OCI-LY1 (cell line): ENCODE measurements around the gene MIF4GD.

ENCODE experiments used
- H2AFZ ChIP-seq: fragments of 200-600 bp; sonication (generic), shearing (Covaris generic); 2 replicates; pipeline ENCODE4 v1.6.0; 2014; ENCODE audit warnings: antibody characterized with exemption, mild to moderate bottlenecking, low read length
- H3F3A ChIP-seq: fragments of 200-600 bp; sonication (generic), shearing (Covaris generic); 2 replicates; pipeline ENCODE4 v1.6.0; 2014; ENCODE audit warnings: mild to moderate bottlenecking, antibody characterized with exemption, low read length, moderate library complexity; ENCODE audit not compliant: insufficient read depth
- H3K27ac ChIP-seq: fragments of 200-600 bp; sonication (generic); 2 replicates; pipeline ENCODE4 v1.5.1; 2014; ENCODE audit warnings: low read length, mixed run types, mild to moderate bottlenecking, low read depth; ENCODE audit not compliant: poor library complexity, severe bottlenecking
- H3K27me3 ChIP-seq: fragments of 200-600 bp; sonication (generic); 2 replicates; pipeline ENCODE4 v1.6.0; 2014; ENCODE audit warnings: antibody characterized with exemption, mild to moderate bottlenecking, low read length, moderate library complexity; ENCODE audit not compliant: insufficient read depth
- H3K36me3 ChIP-seq: fragments of 200-600 bp; sonication (generic); 2 replicates; pipeline ENCODE4 v1.6.1; 2014; ENCODE audit warnings: mild to moderate bottlenecking, antibody characterized with exemption, low read length, moderate library complexity, mixed read lengths; ENCODE audit not compliant: insufficient read depth
- H3K4me1 ChIP-seq: fragments of 200-600 bp; sonication (generic); 2 replicates; pipeline ENCODE4 v1.5.1; 2014; ENCODE audit warnings: mild to moderate bottlenecking, low read length, moderate library complexity; ENCODE audit not compliant: insufficient read depth, severe bottlenecking
- H3K4me2 ChIP-seq: fragments of 200-600 bp; sonication (generic), shearing (Covaris generic); 2 replicates; pipeline ENCODE4 v1.6.1; 2014; ENCODE audit warnings: low read length
- H3K4me3 ChIP-seq: fragments of 200-600 bp; sonication (generic); 2 replicates; pipeline ENCODE4 v1.5.1; 2014; ENCODE audit warnings: low read length, low read depth, mild to moderate bottlenecking, mixed read lengths; ENCODE audit not compliant: poor library complexity, severe bottlenecking
- H3K79me2 ChIP-seq: fragments of 200-600 bp; shearing (Covaris generic); 2 replicates; pipeline ENCODE4 v1.6.1; 2016; ENCODE audit warnings: mixed run types, low read length, mixed read lengths; ENCODE audit not compliant: insufficient read depth
- H3K9ac ChIP-seq: fragments of 200-600 bp; sonication (generic), shearing (Covaris generic); 2 replicates; pipeline ENCODE4 v1.6.1; 2014; ENCODE audit warnings: mild to moderate bottlenecking, low read length, mixed read lengths
- H3K9me2 ChIP-seq: fragments of 200-600 bp; sonication (generic), shearing (Covaris generic); 2 replicates; pipeline ENCODE4 v1.6.1; 2014; ENCODE audit warnings: low read depth, mild to moderate bottlenecking, low read length, mixed read lengths
- H3K9me3 ChIP-seq: fragments of 200-600 bp; shearing (Covaris generic); 2 replicates; pipeline ENCODE4 v1.6.1; 2014; ENCODE audit warnings: low read length, mixed read lengths
- H4K20me1 ChIP-seq: fragments of 200-600 bp; sonication (generic), shearing (Covaris generic); 2 replicates; pipeline ENCODE4 v1.6.0; 2016; ENCODE audit warnings: mild to moderate bottlenecking, low read length; ENCODE audit not compliant: insufficient read depth
- EZH2 ChIP-seq: fragments of 200-600 bp; sonication (generic), shearing (Covaris generic); IDR thresholded peaks from 2 replicates; pipeline ENCODE4 v1.8.0; 2017; ENCODE audit warnings: borderline replicate concordance, mixed run types, mild to moderate bottlenecking, antibody characterized with exemption, low read length, moderate library complexity, mixed read lengths
- TF ChIP-seq, protein P1 (sequence below): fragments of 200-600 bp; sonication (generic), shearing (Covaris generic); IDR thresholded peaks from 2 replicates; pipeline ENCODE4 v1.5.1; 2017; ENCODE audit warnings: mild to moderate bottlenecking, antibody characterized with exemption, low read length, moderate library complexity, mixed read lengths

MIF4GD gene

DNA sequence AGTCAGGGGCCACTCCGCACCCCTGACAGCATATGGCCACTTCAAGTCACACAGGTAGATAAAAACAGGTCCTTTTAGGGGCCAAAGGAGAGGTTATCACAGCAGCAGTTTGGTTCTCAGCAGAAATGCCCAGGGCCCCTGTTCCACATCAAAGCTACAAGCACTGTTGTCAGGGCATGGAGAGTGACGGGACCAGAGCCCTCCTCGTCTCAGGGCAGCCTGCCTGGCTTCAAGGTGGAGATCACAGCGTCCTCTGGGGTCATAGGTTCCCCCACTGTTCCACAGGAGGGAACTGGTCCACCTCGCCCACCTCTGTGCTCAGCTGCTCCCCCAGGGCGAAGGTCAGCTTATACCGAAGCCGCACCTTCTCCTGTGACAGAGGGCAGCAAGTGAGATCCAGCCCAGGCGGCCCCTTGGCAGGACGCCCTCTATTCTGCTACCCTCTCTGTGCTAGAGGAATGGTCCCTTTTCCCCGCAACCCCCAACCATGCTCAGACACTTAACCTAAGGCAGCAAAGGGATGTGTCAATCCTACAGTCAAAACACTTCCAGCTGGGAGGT lies 32.9 kb downstream of the MIF4GD start:
- Histone ChIP-seq H3K4me1 (peaks cover 18% of the 10 kb centered on the region), H3K9me3 (no peaks in the 10 kb centered on the region), H3K4me2 (no peak overlapping the region), H3K9ac (no peak overlapping the region), H3K4me3 (no peak overlapping the region), H3K27me3 (no peaks in the 10 kb centered on the region), H3F3A (0 out of 2 replicates have a peak, but pooled peaks cover 3% of the 10 kb centered on the region), H4K20me1 (no peaks in the 10 kb centered on the region), H3K79me2 (no peaks in the 10 kb centered on the region), H2AFZ (no peak overlapping the region), H3K9me2 (no peaks in the 10 kb centered on the region), H3K27ac (no peak overlapping the region), H3K36me3 (peaks cover 86% of the 10 kb centered on the region)
- TF ChIP-seq, protein P1, sequence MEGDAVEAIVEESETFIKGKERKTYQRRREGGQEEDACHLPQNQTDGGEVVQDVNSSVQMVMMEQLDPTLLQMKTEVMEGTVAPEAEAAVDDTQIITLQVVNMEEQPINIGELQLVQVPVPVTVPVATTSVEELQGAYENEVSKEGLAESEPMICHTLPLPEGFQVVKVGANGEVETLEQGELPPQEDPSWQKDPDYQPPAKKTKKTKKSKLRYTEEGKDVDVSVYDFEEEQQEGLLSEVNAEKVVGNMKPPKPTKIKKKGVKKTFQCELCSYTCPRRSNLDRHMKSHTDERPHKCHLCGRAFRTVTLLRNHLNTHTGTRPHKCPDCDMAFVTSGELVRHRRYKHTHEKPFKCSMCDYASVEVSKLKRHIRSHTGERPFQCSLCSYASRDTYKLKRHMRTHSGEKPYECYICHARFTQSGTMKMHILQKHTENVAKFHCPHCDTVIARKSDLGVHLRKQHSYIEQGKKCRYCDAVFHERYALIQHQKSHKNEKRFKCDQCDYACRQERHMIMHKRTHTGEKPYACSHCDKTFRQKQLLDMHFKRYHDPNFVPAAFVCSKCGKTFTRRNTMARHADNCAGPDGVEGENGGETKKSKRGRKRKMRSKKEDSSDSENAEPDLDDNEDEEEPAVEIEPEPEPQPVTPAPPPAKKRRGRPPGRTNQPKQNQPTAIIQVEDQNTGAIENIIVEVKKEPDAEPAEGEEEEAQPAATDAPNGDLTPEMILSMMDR, result no peak
- no peak for TF ChIP-seq EZH2

DNA sequence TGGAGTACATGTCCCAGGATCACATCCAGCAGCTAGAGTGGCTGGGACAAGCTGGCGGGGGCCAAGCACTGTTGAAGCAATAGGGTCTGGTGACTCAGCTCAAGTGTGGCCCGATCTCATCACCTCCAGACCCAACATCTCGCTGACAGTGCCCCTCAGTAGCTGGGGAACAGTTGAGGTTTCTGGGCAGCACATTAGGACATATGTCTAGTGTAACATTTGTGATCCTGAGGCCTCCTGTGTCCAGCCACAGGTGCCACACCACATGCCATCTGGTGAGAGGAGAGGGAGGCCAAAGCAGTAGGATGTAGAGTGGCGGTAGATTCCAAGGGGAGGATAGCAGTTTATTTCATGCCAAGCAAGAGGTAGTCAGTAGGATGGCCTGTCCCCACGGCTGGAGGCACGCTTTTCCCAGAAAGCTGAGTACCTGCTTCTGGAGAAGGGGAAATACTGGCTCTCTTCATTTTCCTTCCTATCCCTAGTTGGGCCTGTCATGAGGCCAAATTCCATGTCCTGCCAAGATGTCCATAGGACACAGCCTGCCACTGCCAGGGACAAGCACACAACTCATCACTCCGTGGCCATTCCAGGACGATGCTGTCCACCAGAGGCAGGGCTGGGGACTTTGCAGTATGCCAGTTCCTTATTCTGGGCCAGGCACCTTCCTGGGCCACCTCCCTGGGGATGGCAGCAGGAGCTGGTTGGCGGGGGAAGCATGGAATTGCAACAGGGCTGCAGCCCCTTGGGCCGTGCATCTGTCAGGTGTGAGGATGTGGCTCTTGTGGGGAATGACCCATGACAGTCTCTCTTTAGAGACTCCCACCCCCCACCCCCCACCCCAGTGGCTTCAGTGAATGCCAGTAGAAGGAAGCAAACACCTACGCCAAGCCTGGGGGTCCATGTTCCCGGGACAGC lies 33.7 kb downstream of the MIF4GD start:
- Histone ChIP-seq H3K4me2 (no peak overlapping the region), H3K36me3 (peaks cover 90% of the 10 kb centered on the region), H3K9ac (no peak overlapping the region), H3K4me3 (no peak overlapping the region), H3K9me2 (no peaks in the 10 kb centered on the region), H3K4me1 (peaks cover 11% of the 10 kb centered on the region), H3K9me3 (no peaks in the 10 kb centered on the region), H2AFZ (no peak overlapping the region), H3F3A (0 out of 2 replicates have a peak, but pooled peaks cover 3% of the 10 kb centered on the region), H3K27ac (no peak overlapping the region), H4K20me1 (no peaks in the 10 kb centered on the region), H3K27me3 (no peaks in the 10 kb centered on the region), H3K79me2 (no peaks in the 10 kb centered on the region)
- TF ChIP-seq, protein P1, result no peak
- TF ChIP-seq EZH2, result no peak

DNA sequence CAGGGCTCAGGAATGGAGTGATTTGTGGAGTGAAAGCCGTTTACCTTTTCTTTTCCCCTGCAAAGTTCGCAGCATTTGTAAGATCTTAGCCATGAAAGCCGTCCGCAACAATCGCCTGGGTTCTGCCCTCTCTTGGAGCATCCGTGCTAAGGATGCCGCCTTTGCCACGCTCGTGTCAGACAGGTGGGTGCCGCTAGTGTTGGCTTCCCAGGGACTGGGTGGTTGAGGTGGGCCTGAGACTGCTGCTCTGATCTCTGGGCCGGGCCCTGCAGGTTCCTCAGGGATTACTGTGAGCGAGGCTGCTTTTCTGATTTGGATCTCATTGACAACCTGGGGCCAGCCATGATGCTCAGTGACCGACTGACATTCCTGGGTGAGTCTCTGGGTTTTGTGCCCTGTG lies 38.2 kb downstream of the MIF4GD start:
- H3K4me1 ChIP-seq, result no peaks in the 10 kb centered on the region
- H3K79me2 ChIP-seq, result no peaks in the 10 kb centered on the region
- H3K9me2 ChIP-seq, result no peaks in the 10 kb centered on the region
- H3F3A ChIP-seq, result 0 out of 2 replicates have a peak, but pooled peaks cover 3% of the 10 kb centered on the region
- TF ChIP-seq, protein P1, result no peak
- TF ChIP-seq EZH2, result no peak
- H2AFZ ChIP-seq, result no peak overlapping the region
- H3K27ac ChIP-seq, result no peak overlapping the region
- no peak overlapping the region for H3K9ac ChIP-seq
- H3K36me3 ChIP-seq, result peaks cover 92% of the 10 kb centered on the region
- no peak overlapping the region for H3K4me2 ChIP-seq
- H4K20me1 ChIP-seq, result no peaks in the 10 kb centered on the region
- no peaks in the 10 kb centered on the region for H3K27me3 ChIP-seq
- no peak overlapping the region for H3K4me3 ChIP-seq
- H3K9me3 ChIP-seq, result no peaks in the 10 kb centered on the region
